ENCODE results near the gene PAQR7.
A peak's percentile ranks its signal among the peaks of the same experiment; 100 is the strongest.

DNA sequence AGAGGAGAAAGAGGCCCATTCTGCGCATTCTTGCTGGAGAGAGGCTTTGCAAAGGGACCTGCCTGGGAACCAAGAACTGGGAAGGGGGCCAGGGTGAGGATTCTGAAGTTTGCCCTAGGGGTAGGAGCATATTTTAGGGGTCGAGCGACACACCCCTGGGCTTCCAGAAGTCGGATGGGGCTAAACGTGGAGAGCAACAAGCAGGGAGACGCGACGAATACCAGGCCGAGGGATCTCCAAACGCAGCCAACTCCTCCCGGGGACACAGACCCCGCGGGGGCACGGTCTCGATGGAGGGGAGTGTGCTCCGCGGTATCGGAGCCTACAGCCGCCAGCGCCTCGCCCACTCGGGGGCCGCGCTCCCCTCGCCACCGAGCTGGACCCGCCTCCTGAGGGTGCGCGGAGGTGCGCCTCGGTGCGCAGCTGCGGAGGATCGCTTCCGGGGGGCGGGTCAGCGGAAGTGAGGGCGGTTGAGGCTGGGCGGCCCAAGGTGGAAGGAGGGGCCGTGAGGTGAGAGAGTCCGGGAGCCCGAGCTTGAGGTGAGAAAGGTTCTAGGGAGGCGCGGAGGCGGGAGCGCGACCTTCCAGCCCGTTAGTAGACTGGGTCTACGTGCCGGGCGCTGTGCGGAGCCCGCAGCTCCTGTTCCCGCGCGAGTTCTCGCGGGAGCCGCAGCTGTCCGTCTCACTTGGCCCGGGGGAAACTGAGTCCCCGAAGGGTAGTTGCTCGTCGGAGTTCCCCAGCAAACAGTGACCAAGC lies 55.8 kb downstream of the PAQR7 start, which contains the start of gene MTFR1L:
- TF ChIP-seq EZH2 (IDR thresholded peaks at IDR 0.05; ENCODE audit: low read depth, unreplicated experiment) = no peak
- TF ChIP-seq, protein P1, sequence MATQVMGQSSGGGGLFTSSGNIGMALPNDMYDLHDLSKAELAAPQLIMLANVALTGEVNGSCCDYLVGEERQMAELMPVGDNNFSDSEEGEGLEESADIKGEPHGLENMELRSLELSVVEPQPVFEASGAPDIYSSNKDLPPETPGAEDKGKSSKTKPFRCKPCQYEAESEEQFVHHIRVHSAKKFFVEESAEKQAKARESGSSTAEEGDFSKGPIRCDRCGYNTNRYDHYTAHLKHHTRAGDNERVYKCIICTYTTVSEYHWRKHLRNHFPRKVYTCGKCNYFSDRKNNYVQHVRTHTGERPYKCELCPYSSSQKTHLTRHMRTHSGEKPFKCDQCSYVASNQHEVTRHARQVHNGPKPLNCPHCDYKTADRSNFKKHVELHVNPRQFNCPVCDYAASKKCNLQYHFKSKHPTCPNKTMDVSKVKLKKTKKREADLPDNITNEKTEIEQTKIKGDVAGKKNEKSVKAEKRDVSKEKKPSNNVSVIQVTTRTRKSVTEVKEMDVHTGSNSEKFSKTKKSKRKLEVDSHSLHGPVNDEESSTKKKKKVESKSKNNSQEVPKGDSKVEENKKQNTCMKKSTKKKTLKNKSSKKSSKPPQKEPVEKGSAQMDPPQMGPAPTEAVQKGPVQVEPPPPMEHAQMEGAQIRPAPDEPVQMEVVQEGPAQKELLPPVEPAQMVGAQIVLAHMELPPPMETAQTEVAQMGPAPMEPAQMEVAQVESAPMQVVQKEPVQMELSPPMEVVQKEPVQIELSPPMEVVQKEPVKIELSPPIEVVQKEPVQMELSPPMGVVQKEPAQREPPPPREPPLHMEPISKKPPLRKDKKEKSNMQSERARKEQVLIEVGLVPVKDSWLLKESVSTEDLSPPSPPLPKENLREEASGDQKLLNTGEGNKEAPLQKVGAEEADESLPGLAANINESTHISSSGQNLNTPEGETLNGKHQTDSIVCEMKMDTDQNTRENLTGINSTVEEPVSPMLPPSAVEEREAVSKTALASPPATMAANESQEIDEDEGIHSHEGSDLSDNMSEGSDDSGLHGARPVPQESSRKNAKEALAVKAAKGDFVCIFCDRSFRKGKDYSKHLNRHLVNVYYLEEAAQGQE (IDR thresholded peaks at IDR 0.05; ENCODE audit: unreplicated experiment) = no peak
- TF ChIP-seq, protein P2, sequence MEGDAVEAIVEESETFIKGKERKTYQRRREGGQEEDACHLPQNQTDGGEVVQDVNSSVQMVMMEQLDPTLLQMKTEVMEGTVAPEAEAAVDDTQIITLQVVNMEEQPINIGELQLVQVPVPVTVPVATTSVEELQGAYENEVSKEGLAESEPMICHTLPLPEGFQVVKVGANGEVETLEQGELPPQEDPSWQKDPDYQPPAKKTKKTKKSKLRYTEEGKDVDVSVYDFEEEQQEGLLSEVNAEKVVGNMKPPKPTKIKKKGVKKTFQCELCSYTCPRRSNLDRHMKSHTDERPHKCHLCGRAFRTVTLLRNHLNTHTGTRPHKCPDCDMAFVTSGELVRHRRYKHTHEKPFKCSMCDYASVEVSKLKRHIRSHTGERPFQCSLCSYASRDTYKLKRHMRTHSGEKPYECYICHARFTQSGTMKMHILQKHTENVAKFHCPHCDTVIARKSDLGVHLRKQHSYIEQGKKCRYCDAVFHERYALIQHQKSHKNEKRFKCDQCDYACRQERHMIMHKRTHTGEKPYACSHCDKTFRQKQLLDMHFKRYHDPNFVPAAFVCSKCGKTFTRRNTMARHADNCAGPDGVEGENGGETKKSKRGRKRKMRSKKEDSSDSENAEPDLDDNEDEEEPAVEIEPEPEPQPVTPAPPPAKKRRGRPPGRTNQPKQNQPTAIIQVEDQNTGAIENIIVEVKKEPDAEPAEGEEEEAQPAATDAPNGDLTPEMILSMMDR (conservative IDR thresholded peaks at IDR 0.05; ENCODE audit: low read depth in 2 of 2) = no peak
- TF ChIP-seq STAT1 (IDR thresholded peaks at IDR 0.05; ENCODE audit: unreplicated experiment) = no peak
- no peak for TF ChIP-seq CREB1 (CRISPR knock-in tag; IDR thresholded peaks at IDR 0.05; ENCODE audit: low read depth)
- TF ChIP-seq ZNF331 (CRISPR knock-in tag; IDR thresholded peaks at IDR 0.05; ENCODE audit: low read depth) = no peak
- peak; percentile 97 for TF ChIP-seq POLR2AphosphoS5 (IDR thresholded peaks at IDR 0.05; ENCODE audit: low read depth)
- TF ChIP-seq, protein P3, sequence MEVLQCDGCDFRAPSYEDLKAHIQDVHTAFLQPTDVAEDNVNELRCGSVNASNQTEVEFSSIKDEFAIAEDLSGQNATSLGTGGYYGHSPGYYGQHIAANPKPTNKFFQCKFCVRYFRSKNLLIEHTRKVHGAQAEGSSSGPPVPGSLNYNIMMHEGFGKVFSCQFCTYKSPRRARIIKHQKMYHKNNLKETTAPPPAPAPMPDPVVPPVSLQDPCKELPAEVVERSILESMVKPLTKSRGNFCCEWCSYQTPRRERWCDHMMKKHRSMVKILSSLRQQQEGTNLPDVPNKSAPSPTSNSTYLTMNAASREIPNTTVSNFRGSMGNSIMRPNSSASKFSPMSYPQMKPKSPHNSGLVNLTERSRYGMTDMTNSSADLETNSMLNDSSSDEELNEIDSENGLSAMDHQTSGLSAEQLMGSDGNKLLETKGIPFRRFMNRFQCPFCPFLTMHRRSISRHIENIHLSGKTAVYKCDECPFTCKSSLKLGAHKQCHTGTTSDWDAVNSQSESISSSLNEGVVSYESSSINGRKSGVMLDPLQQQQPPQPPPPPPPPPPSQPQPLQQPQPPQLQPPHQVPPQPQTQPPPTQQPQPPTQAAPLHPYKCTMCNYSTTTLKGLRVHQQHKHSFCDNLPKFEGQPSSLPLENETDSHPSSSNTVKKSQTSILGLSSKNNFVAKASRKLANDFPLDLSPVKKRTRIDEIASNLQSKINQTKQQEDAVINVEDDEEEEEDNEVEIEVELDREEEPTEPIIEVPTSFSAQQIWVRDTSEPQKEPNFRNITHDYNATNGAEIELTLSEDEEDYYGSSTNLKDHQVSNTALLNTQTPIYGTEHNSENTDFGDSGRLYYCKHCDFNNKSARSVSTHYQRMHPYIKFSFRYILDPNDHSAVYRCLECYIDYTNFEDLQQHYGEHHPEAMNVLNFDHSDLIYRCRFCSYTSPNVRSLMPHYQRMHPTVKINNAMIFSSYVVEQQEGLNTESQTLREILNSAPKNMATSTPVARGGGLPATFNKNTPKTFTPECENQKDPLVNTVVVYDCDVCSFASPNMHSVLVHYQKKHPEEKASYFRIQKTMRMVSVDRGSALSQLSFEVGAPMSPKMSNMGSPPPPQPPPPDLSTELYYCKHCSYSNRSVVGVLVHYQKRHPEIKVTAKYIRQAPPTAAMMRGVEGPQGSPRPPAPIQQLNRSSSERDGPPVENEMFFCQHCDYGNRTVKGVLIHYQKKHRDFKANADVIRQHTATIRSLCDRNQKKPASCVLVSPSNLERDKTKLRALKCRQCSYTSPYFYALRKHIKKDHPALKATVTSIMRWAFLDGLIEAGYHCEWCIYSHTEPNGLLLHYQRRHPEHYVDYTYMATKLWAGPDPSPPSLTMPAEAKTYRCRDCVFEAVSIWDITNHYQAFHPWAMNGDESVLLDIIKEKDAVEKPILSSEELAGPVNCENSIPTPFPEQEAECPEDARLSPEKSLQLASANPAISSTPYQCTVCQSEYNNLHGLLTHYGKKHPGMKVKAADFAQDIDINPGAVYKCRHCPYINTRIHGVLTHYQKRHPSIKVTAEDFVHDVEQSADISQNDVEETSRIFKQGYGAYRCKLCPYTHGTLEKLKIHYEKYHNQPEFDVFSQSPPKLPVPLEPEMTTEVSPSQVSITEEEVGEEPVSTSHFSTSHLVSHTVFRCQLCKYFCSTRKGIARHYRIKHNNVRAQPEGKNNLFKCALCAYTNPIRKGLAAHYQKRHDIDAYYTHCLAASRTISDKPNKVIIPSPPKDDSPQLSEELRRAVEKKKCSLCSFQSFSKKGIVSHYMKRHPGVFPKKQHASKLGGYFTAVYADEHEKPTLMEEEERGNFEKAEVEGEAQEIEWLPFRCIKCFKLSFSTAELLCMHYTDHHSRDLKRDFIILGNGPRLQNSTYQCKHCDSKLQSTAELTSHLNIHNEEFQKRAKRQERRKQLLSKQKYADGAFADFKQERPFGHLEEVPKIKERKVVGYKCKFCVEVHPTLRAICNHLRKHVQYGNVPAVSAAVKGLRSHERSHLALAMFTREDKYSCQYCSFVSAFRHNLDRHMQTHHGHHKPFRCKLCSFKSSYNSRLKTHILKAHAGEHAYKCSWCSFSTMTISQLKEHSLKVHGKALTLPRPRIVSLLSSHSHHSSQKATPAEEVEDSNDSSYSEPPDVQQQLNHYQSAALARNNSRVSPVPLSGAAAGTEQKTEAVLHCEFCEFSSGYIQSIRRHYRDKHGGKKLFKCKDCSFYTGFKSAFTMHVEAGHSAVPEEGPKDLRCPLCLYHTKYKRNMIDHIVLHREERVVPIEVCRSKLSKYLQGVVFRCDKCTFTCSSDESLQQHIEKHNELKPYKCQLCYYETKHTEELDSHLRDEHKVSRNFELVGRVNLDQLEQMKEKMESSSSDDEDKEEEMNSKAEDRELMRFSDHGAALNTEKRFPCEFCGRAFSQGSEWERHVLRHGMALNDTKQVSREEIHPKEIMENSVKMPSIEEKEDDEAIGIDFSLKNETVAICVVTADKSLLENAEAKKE (CRISPR knock-in tag; IDR thresholded peaks at IDR 0.05) = no peak
- peak; percentile 64; the same call in 1 of the 2 replicates for TF ChIP-seq ETS1 (IDR thresholded peaks at IDR 0.05)
- TF ChIP-seq EZH2phosphoT487 (IDR thresholded peaks at IDR 0.05; ENCODE audit: unreplicated experiment) = no peak
- TF ChIP-seq NANOG (IDR thresholded peaks at IDR 0.05; ENCODE audit: borderline replicate concordance) = no peak
- no peak for TF ChIP-seq JUNB (IDR thresholded peaks at IDR 0.05; ENCODE audit: unreplicated experiment)

Measured in GM23338 (cell line).